Mesenteric fat pad (tissue), 1 donor: ENCODE measurements around the gene STX1A. TPM values are rescaled to one million over a fixed set of nuclear protein-coding genes. Genes with fewer than 3 reads are reported as not detected.
A peak's percentile ranks its signal among the peaks of the same experiment; 100 is the strongest.

Experiments
- DNase-seq: peaks from one replicate; pipeline ENCODE4 v3.0.0-alpha.2; 2020; ENCODE audit warnings: low spot score
- long read RNA-seq: library from polyadenylated mRNA; unstranded; transcript quantifications from one replicate; pipeline ENCODE4 v2.0.0, GENCODE V29; 2020
- total RNA-seq: library from RNA; stranded (reverse); fragmentation: NEBNext Ultra II Directional; extraction: Animal tissue kit (Norgen Biotek cat#: 25700); gene quantifications from one replicate; pipeline ENCODE4 v1.2.1, GENCODE V29; 2021
- donor health status: DM: yes; HTN: yes; CAD: no.

Gene STX1A
- total RNA-seq, result 3.5 TPM
- long read RNA-seq, partial matches to known transcripts, result 2 of 4 reads
- long read RNA-seq, other reads (novel, unspliced or antisense), result 2 of 4 reads

GRCh38 chr7:73718905-73719805 is at the start of gene STX1A:
STX1A (minus strand) TSS chr7:73719669; CDS start chr7:73719631, 38 bp downstream.
- DNase-seq, result no peak

- no peak for DNase-seq
Measured at GRCh38 chr7:73768641-73769480, 49.4 kb upstream of the STX1A start.

- no peak for DNase-seq
Measured at GRCh38 chr7:73766556-73767229, 47.2 kb upstream of the STX1A start.

GRCh38 chr7:73762659-73762999 is 43.2 kb upstream of the STX1A start:
- DNase-seq, result no peak

GRCh38 chr7:73761854-73762658 is 42.6 kb upstream of the STX1A start:
- DNase-seq, result no peak

GRCh38 chr7:73758581-73759138 is 39.2 kb upstream of the STX1A start:
- DNase-seq, result no peak

- no peak for DNase-seq
Measured at GRCh38 chr7:73749931-73750776, 30.7 kb upstream of the STX1A start.

GRCh38 chr7:73746378-73746777 is 26.9 kb upstream of the STX1A start:
- DNase-seq, result no peak

- peak; percentile 92 for DNase-seq
Measured at GRCh38 chr7:73742753-73743641, 23.5 kb upstream of the STX1A start.

- no peak for DNase-seq
Measured at GRCh38 chr7:73742338-73742752, 22.9 kb upstream of the STX1A start.

GRCh38 chr7:73741600-73741999 is 22.1 kb upstream of the STX1A start:
- no peak for DNase-seq

- DNase-seq, result no peak
Measured at GRCh38 chr7:73740771-73741170, 21.3 kb upstream of the STX1A start.

GRCh38 chr7:73740212-73740611 is 20.7 kb upstream of the STX1A start:
- no peak for DNase-seq

- no peak for DNase-seq
Measured at GRCh38 chr7:73739387-73739767, 19.9 kb upstream of the STX1A start.

- DNase-seq, result peak; percentile 100
Measured at GRCh38 chr7:73738612-73739386, 19.3 kb upstream of the STX1A start, which contains the start of gene ABHD11. ABHD11 (minus strand) TSS chr7:73738802; CDS start chr7:73738770, 32 bp downstream.

- peak; percentile 91 for DNase-seq
Measured at GRCh38 chr7:73738220-73738611, 18.7 kb upstream of the STX1A start.

- no peak for DNase-seq
Measured at GRCh38 chr7:73737491-73738219, 18.2 kb upstream of the STX1A start.
